IMR-90 (cell line): ENCODE measurements around the gene SGO1. TPM values are rescaled to one million over a fixed set of nuclear protein-coding genes. Genes with fewer than 3 reads are reported as not detected.
"Not testable (repeated sequence)": the region's sequence is repeated elsewhere in the genome, so short reads cannot be mapped to it uniquely, and the experiment has no call there.

Source experiments
- ATAC-seq: fragments of 200-7000 bp; cut with Tn5 transposase; 2 replicates; pipeline ENCODE4 v1.9.1; 2020; ENCODE audit warnings: low read depth, mild to moderate bottlenecking, moderate library complexity
- BruUV-seq: library from RNA; stranded (reverse); fragments of 400-500 nt; replicated peaks from 2 replicates; lab custom pipeline; 2021; lab: Mats Ljungman, UMichigan
- CTCF ChIA-PET: fragments of 300-600 bp; formaldehyde crosslinking; extraction: SDS; loops from one replicate; lab custom pipeline; 2021; ENCODE audit warnings: antibody characterized with exemption; lab: Yijun Ruan, JAX
- POLR2A ChIA-PET: fragments of 300-600 bp; sonication (Branson Sonifier 250); formaldehyde crosslinking; loops from one replicate; lab custom pipeline; 2022; ENCODE audit warnings: antibody characterized with exemption; ENCODE audit not compliant: unreplicated experiment; lab: Charles Lee
- DNase-seq: peaks from one replicate; pipeline ENCODE4 v3.0.0; 2013
- H2AFZ ChIP-seq: replicated peaks from 2 replicates; pipeline ENCODE3; 2013; ENCODE audit warnings: low read length, mild to moderate bottlenecking; ENCODE audit not compliant: poor library complexity
- H2AK5ac ChIP-seq: 2 replicates; pipeline ENCODE4 v1.6.1; 2013; ENCODE audit warnings: low read depth, low read length, inconsistent platforms
- H2AK9ac ChIP-seq: replicated peaks from 2 replicates; pipeline ENCODE3; 2013; ENCODE audit warnings: mild to moderate bottlenecking, low read depth, low read length, moderate library complexity; ENCODE audit not compliant: poor library complexity
- H2BK120ac ChIP-seq: 2 replicates; pipeline ENCODE4 v1.6.1; 2013; ENCODE audit warnings: low read depth, low read length, inconsistent platforms
- H2BK15ac ChIP-seq: 3 replicates; pipeline ENCODE4 v1.6.1; 2013; ENCODE audit warnings: low read depth, low read length, inconsistent platforms
- H2BK20ac ChIP-seq: 2 replicates; pipeline ENCODE4 v1.6.1; 2013; ENCODE audit warnings: low read depth, mild to moderate bottlenecking, inconsistent platforms, low read length, moderate library complexity
- H2BK5ac ChIP-seq: 2 replicates; pipeline ENCODE4 v1.6.1; 2013; ENCODE audit warnings: mild to moderate bottlenecking, low read depth, low read length, inconsistent platforms; ENCODE audit not compliant: poor library complexity, severe bottlenecking
- H3K14ac ChIP-seq: replicated peaks from 2 replicates; pipeline ENCODE4 v1.6.1; 2013; ENCODE audit warnings: low read depth, low read length, inconsistent platforms
- H3K18ac ChIP-seq: 2 replicates; pipeline ENCODE4 v1.6.1; 2013; ENCODE audit warnings: low read depth, low read length, control low read depth
- H3K23ac ChIP-seq: 2 replicates; pipeline ENCODE4 v1.6.1; 2013; ENCODE audit warnings: low read depth, low read length, inconsistent platforms
- H3K27ac ChIP-seq: 2 replicates; pipeline ENCODE4 v1.5.1; 2013; ENCODE audit warnings: mild to moderate bottlenecking, control low read depth, low read length; ENCODE audit not compliant: insufficient read depth
- H3K27me3 ChIP-seq: 2 replicates; pipeline ENCODE4 v1.6.1; 2013; ENCODE audit warnings: low read length; ENCODE audit not compliant: control insufficient read depth, insufficient read depth
- H3K36me3 ChIP-seq: 2 replicates; pipeline ENCODE4 v1.6.1; 2013; ENCODE audit warnings: low read length, mixed read lengths; ENCODE audit not compliant: control insufficient read depth, insufficient read depth
- H3K4ac ChIP-seq: 2 replicates; pipeline ENCODE4 v1.6.1; 2013; ENCODE audit warnings: low read depth, low read length, inconsistent platforms
- H3K4me1 ChIP-seq: 2 replicates; pipeline ENCODE4 v1.6.1; 2013; ENCODE audit warnings: low read length, mixed read lengths; ENCODE audit not compliant: control insufficient read depth, insufficient read depth
- H3K4me2 ChIP-seq: 2 replicates; pipeline ENCODE4 v1.6.1; 2013; ENCODE audit warnings: low read depth, mild to moderate bottlenecking, control low read depth, low read length, moderate library complexity
- H3K4me3 ChIP-seq: 2 replicates; pipeline ENCODE4 v1.5.1; 2013; ENCODE audit warnings: low read depth, mild to moderate bottlenecking, control low read depth, low read length, moderate library complexity; ENCODE audit not compliant: insufficient read depth
- H3K56ac ChIP-seq: 2 replicates; pipeline ENCODE4 v1.6.1; 2013; ENCODE audit warnings: low read length, inconsistent platforms; ENCODE audit not compliant: insufficient read depth; ENCODE audit errors: extremely low read depth
- H3K79me1 ChIP-seq, 2 experiments: 2 replicates each; pipeline ENCODE4 v1.6.1; 2013; ENCODE audit warnings: low read length in 2 of 2, inconsistent platforms in 1 of 2, low read depth in 1 of 2
- H3K9ac ChIP-seq: 2 replicates; pipeline ENCODE4 v1.6.1; 2013; ENCODE audit warnings: low read depth, low read length, control low read depth
- H3K9me1 ChIP-seq: 2 replicates; pipeline ENCODE4 v1.6.1; 2013; ENCODE audit warnings: low read length, inconsistent platforms; ENCODE audit not compliant: insufficient read depth
- H3K9me3 ChIP-seq: 2 replicates; pipeline ENCODE4 v1.6.1; 2013; ENCODE audit warnings: low read length; ENCODE audit not compliant: control insufficient read depth, insufficient read depth
- H4K20me1 ChIP-seq: 2 replicates; pipeline ENCODE4 v1.6.1; 2013; ENCODE audit warnings: low read length, inconsistent platforms; ENCODE audit not compliant: insufficient read depth
- H4K5ac ChIP-seq: 2 replicates; pipeline ENCODE4 v1.6.1; 2013; ENCODE audit warnings: mild to moderate bottlenecking, low read depth, low read length, control low read depth
- H4K8ac ChIP-seq, 2 experiments: 2 replicates each; pipeline ENCODE4 v1.6.1; 2013; ENCODE audit warnings: low read depth in 2 of 2, low read length in 2 of 2, control low read depth in 1 of 2, inconsistent platforms in 1 of 2
- H4K91ac ChIP-seq: 2 replicates; pipeline ENCODE4 v1.6.1; 2013; ENCODE audit warnings: low read depth, low read length, inconsistent platforms; ENCODE audit not compliant: insufficient read depth
- WGBS, 2 experiments: methylation state at CpG; one replicate each; pipeline versions ENCODE4 v1.1.5 to v1.1.7; 2013; ENCODE audit warnings: missing lambda C conversion rate in 2 of 2; ENCODE audit not compliant: insufficient read length in 1 of 2; ENCODE audit errors: extremely low coverage in 2 of 2; 5-methylcytosine and 5-hydroxymethylcytosine counted together
- dilution Hi-C: fragments of 300-500 bp; cut with HindIII; formaldehyde crosslinking; loops from one replicate; pipeline ENCODE4 v1.14.3; 2018; ENCODE audit warnings: low sequenced_read_pairs; ENCODE audit not compliant: unreplicated experiment
- in situ Hi-C: fragments of 300-500 bp; cut with MboI; formaldehyde crosslinking; loops from 3 replicates; pipeline ENCODE4 v1.14.3; 2019; ENCODE audit warnings: low sequenced_read_pairs, inconsistent platforms, mixed read lengths
- intact Hi-C: fragments of 100-400 bp; cut with micrococcal nuclease; formaldehyde crosslinking; loops from 2 replicates; pipeline ENCODE4 v1.10.0; 2022
- polyA plus RNA-seq, 3 experiments: library from polyadenylated mRNA; depleted of rRNA; stranded (reverse); fragments of >200 nt; gene quantifications; 2 replicates each; pipeline ENCODE4 v1.2.3, GENCODE V29; 2012; ENCODE audit warnings: low replicate concordance in 1 of 3
- total RNA-seq: library from RNA; depleted of rRNA; stranded (reverse); fragments of >200 nt; gene quantifications from 2 replicates; pipeline ENCODE4 v1.2.3, GENCODE V29; 2012

SGO1 gene
- total and polyA plus RNA-seq, 2 of the 4 experiments (the other 2 are of a cell fraction), result 3.2 to 5.2 TPM

DNA sequence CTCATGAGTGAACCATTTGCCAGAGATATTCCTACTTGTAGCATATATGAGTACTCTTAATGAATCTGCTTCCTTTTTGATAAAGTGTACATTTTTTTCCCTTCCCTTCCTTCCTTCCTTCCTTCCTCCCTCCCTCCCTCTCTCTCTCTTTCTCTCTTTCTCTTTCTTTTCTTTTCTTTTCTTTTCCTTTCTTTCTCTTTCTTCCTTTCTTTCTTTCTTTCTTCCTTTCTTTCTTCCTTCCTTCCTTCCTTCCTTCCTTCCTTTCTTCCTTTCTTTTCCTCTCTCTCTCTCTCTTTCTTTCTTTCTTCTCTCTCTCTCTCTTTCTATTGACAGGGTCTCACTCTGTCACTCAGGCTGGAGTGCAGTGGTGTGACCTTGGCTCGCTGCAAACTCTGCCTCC is 27.5 kb upstream of the SGO1 start:
- H3K9me1 ChIP-seq, H3K27me3 ChIP-seq, H3K4me2 ChIP-seq, H2AK9ac ChIP-seq, H2BK120ac ChIP-seq, H2BK5ac ChIP-seq, H4K91ac ChIP-seq, H2BK15ac ChIP-seq, in situ Hi-C loops, BruUV-seq, H3K23ac ChIP-seq, H3K27ac ChIP-seq, H4K5ac ChIP-seq, intact Hi-C loops, H3K4me1 ChIP-seq, H4K20me1 ChIP-seq, dilution Hi-C loops, H3K56ac ChIP-seq, H3K14ac ChIP-seq, POLR2A ChIA-PET, H2AFZ ChIP-seq, ATAC-seq, DNase-seq, H3K4me3 ChIP-seq, H4K8ac ChIP-seq, H3K18ac ChIP-seq, H3K36me3 ChIP-seq, H3K9me3 ChIP-seq, CTCF ChIA-PET, H3K79me1 ChIP-seq, H2BK20ac ChIP-seq, H3K4ac ChIP-seq, H3K9ac ChIP-seq, H2AK5ac ChIP-seq: not testable (repeated sequence)
- WGBS, 2 experiments, result no CpG with 5 or more reads among the region's 1 CpG

DNA sequence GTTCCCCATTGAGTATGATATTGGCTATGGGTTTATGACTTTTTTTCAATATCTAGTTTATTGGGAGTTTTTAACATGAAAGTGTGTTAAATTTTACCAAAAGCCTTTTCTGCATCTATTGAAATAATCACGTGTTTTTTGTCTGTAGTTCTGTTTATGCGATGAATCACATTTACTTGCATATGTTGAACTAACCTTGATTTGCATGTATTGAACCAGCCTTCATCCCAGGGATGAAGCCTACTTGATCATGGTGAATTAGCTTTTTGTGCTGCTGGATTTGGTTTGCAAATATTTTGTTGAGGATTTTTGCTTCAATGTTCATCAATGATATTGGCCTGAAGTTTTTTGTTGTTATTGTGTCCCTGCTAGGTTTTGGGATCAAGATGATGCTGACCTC is 21.9 kb upstream of the SGO1 start:
- H2BK120ac ChIP-seq, H3K27me3 ChIP-seq, H2AK9ac ChIP-seq, H3K9me3 ChIP-seq, H2BK15ac ChIP-seq, H4K20me1 ChIP-seq, intact Hi-C loops, H3K79me1 ChIP-seq, dilution Hi-C loops, H3K14ac ChIP-seq, H3K4ac ChIP-seq, H3K56ac ChIP-seq, H2BK20ac ChIP-seq, H3K27ac ChIP-seq, H3K23ac ChIP-seq, H3K9me1 ChIP-seq, H4K91ac ChIP-seq, H4K8ac ChIP-seq, H3K9ac ChIP-seq, BruUV-seq, DNase-seq, H3K4me1 ChIP-seq, CTCF ChIA-PET, H2AFZ ChIP-seq, ATAC-seq, H4K5ac ChIP-seq, H3K4me2 ChIP-seq, H2BK5ac ChIP-seq, H3K4me3 ChIP-seq, H2AK5ac ChIP-seq, in situ Hi-C loops, H3K18ac ChIP-seq, H3K36me3 ChIP-seq: not testable (repeated sequence)
- WGBS, 2 experiments, result no CpG with 5 or more reads among the region's 2 CpGs
- POLR2A ChIA-PET, result interaction anchor here (0.7 kb wide), 1 partner anchor 16 kb away, joined by 3 read pairs; no protein-coding TSS in a partner anchor
